Body of pancreas (tissue), 4 donors: ENCODE measurements around the gene EYA2. TPM values are rescaled to one million over a fixed set of nuclear protein-coding genes. Genes with fewer than 3 reads are reported as not detected.

Experiments used
- ATAC-seq: fragments of 150-250 bp; one replicate; pipeline ENCODE4 v1.9.1; 2016
- DNase-seq, 4 donors: peaks; one replicate each; pipeline ENCODE4 v3.0.0-alpha.2; 2019
- H3K27ac ChIP-seq, 4 donors: fragments of 200-600 bp; sonication (generic); 1 replicate in 3 of 4; 2 replicates in 1 of 4; pipeline versions ENCODE4 v1.5.1 to v1.6.1; 2016 to 2019; ENCODE audit warnings: mild to moderate bottlenecking in 1 of 4, mixed read lengths in 1 of 4, moderate library complexity in 1 of 4
- H3K27me3 ChIP-seq, 2 donors: fragments of 200-600 bp; sonication (generic); one replicate each; pipeline ENCODE4 v1.6.0; 2016; ENCODE audit warnings: mild to moderate bottlenecking in 1 of 2
- H3K36me3 ChIP-seq, 2 donors: fragments of 200-600 bp; sonication (generic); replicated peaks in 1 of 2; 2 replicates each; pipeline ENCODE4 v1.5.1; 2016; ENCODE audit warnings: low read depth in 2 of 2; ENCODE audit not compliant: insufficient read depth in 1 of 2
- H3K4me1 ChIP-seq: fragments of 200-600 bp; sonication (generic); one replicate; pipeline ENCODE4 v1.6.0; 2016
- H3K4me3 ChIP-seq, 2 donors: fragments of 200-600 bp; sonication (generic); 1 replicate in 1 of 2; 2 replicates in 1 of 2; pipeline ENCODE4 v1.5.1; 2016 to 2019
- H3K9me3 ChIP-seq, 3 donors: fragments of 200-600 bp; sonication (generic); 1 replicate in 2 of 3; 2 replicates in 1 of 3; pipeline ENCODE4 v1.5.1; 2016
- POLR2A ChIP-seq, 3 donors: fragments of 450-650 bp; IDR thresholded peaks; one replicate each; pipeline ENCODE4 v1.6.1; 2016; ENCODE audit warnings: antibody characterized with exemption in 3 of 3, mild to moderate bottlenecking in 2 of 3
- WGBS, 2 donors: methylation state at CpG; one replicate each; pipeline ENCODE4 v1.1.5; 2017; 5-methylcytosine and 5-hydroxymethylcytosine counted together
- intact Hi-C: fragments of 100-400 bp; cut with DNase I; formaldehyde crosslinking; loops from one replicate; pipeline ENCODE4 v1.15.1; 2023
- total RNA-seq, 2 donors: library from RNA; depleted of rRNA; stranded (reverse); fragments of >200 nt; gene quantifications; one replicate each; pipeline ENCODE4 v1.1.0, GENCODE V29; 2016
- TF ChIP-seq, protein P1 (sequence below), 7 experiments: fragments of 450-650 bp in 4 of 7; fragments of 200-600 bp in 3 of 7; sonication (generic) in 3 of 7; IDR thresholded peaks; one replicate each; pipeline ENCODE4 v1.5.1; 2016 to 2019; ENCODE audit warnings: antibody characterized with exemption in 7 of 7

EYA2 gene
- total RNA-seq, 2 donors from 2014 or later, result 0.52 to 3.6 TPM

- Histone ChIP-seq H3K27ac (no peak overlapping the region), H3K36me3 (no peaks in the 10 kb centered on the region), H3K4me1 (no peaks in the 10 kb centered on the region), H3K9me3 (peaks cover 0 to 3% (median 0%) of the 10 kb centered on the region in 3 donors), H3K27me3 (no peaks in the 10 kb centered on the region), H3K4me3 (no peak overlapping the region)
- TF ChIP-seq POLR2A (IDR thresholded peaks at IDR 0.05), result no peak
- TF ChIP-seq, protein P1, sequence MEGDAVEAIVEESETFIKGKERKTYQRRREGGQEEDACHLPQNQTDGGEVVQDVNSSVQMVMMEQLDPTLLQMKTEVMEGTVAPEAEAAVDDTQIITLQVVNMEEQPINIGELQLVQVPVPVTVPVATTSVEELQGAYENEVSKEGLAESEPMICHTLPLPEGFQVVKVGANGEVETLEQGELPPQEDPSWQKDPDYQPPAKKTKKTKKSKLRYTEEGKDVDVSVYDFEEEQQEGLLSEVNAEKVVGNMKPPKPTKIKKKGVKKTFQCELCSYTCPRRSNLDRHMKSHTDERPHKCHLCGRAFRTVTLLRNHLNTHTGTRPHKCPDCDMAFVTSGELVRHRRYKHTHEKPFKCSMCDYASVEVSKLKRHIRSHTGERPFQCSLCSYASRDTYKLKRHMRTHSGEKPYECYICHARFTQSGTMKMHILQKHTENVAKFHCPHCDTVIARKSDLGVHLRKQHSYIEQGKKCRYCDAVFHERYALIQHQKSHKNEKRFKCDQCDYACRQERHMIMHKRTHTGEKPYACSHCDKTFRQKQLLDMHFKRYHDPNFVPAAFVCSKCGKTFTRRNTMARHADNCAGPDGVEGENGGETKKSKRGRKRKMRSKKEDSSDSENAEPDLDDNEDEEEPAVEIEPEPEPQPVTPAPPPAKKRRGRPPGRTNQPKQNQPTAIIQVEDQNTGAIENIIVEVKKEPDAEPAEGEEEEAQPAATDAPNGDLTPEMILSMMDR (IDR thresholded peaks at IDR 0.05), result no peak
- DNase-seq, result no peak
- WGBS, 2 donors, result 51 to 55% methylated on average over 7 of the region's 7 CpGs
- intact Hi-C loops, result no loop called here
- no peak for ATAC-seq
These were observed 136.4 kb downstream of the EYA2 start for GRCh38 chr20:47031004-47031403.

DNA sequence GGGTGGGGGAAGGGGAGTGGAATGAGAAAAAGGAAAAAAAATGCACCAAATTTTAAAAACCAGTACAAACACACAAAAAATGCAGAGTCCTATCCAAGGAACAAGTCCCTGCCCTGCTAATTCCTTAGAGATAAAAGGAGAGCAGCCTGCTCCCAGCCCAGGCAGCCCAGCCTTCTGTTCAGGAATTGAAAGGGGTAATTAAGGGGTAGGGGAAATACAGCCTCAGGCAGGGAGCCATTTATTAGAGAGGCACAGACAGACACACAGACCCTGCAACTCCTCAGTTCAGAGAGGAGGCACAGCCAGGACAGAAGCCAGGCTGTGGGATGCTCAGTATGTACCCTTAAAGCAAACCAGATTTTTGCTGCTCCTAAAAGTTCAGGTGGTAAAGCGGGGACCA is 137.2 kb downstream of the EYA2 start:
- H3K36me3 ChIP-seq, result no peaks in the 10 kb centered on the region
- no peak for ATAC-seq
- no peak for DNase-seq
- H3K4me3 ChIP-seq, result no peak overlapping the region
- peaks cover 0 to 3% (median 0%) of the 10 kb centered on the region in 3 donors for H3K9me3 ChIP-seq
- no peak overlapping the region for H3K27ac ChIP-seq
- 78 to 89% methylated on average over 1 of the region's 1 CpG for WGBS, 2 donors
- TF ChIP-seq POLR2A (IDR thresholded peaks at IDR 0.05), result no peak
- TF ChIP-seq, protein P1 (IDR thresholded peaks at IDR 0.05), result no peak
- intact Hi-C loops, result no loop called here
- no peaks in the 10 kb centered on the region for H3K27me3 ChIP-seq
- no peaks in the 10 kb centered on the region for H3K4me1 ChIP-seq

DNA sequence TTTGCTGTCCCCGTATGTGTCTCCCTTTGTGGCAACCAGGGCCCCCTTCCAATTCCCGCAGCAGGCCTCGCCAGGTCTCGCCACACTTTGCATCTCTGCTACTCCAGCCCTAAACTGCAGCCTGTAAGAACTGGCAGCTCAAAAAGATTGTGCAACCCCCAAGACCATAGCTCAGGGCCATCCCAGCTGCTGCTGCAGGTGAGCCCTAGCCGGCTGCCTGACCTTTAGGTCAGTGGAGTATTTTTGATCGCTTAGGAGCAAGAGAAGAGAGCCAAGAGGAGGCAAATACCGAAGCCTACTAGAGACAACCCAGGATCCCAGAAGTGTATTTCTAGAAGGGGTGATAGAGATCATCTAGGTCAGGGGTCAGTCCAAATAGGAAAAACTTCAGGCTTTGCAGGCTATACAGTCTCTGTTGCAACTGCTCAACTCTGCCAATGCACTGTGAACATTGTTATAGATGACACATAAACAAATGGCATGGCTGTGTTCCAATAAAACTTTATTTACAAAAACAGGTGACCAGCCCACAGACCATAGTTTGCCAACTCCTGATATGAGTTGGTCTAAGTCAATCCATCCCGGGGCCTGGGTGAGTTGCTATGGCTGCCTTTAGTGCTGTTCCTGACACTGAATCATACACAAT is 138.4 kb downstream of the EYA2 start:
- no peak for TF ChIP-seq POLR2A (IDR thresholded peaks at IDR 0.05)
- TF ChIP-seq, protein P1 (IDR thresholded peaks at IDR 0.05), result no peak
- peaks cover 0 to 3% (median 0%) of the 10 kb centered on the region in 3 donors for H3K9me3 ChIP-seq
- no peaks in the 10 kb centered on the region for H3K27me3 ChIP-seq
- H3K36me3 ChIP-seq, result no peaks in the 10 kb centered on the region
- no peak overlapping the region for H3K27ac ChIP-seq
- WGBS, 2 donors, result 68 to 86% methylated on average over 8 of the region's 8 CpGs
- no peak overlapping the region for H3K4me3 ChIP-seq
- no peaks in the 10 kb centered on the region for H3K4me1 ChIP-seq
- no peak for ATAC-seq
- intact Hi-C loops, result no loop called here
- DNase-seq, result no peak

- Histone ChIP-seq H3K27ac (no peak overlapping the region), H3K4me1 (no peaks in the 10 kb centered on the region), H3K36me3 (no peaks in the 10 kb centered on the region), H3K27me3 (no peaks in the 10 kb centered on the region), H3K9me3 (peaks cover 0 to 3% (median 0%) of the 10 kb centered on the region in 3 donors), H3K4me3 (no peak overlapping the region)
- TF ChIP-seq, protein P1 (IDR thresholded peaks at IDR 0.05), result no peak
- no peak for ATAC-seq
- intact Hi-C loops, result no loop called here
- DNase-seq, result no peak
These were observed 139.0 kb downstream of the EYA2 start for GRCh38 chr20:47033665-47034064.

DNA sequence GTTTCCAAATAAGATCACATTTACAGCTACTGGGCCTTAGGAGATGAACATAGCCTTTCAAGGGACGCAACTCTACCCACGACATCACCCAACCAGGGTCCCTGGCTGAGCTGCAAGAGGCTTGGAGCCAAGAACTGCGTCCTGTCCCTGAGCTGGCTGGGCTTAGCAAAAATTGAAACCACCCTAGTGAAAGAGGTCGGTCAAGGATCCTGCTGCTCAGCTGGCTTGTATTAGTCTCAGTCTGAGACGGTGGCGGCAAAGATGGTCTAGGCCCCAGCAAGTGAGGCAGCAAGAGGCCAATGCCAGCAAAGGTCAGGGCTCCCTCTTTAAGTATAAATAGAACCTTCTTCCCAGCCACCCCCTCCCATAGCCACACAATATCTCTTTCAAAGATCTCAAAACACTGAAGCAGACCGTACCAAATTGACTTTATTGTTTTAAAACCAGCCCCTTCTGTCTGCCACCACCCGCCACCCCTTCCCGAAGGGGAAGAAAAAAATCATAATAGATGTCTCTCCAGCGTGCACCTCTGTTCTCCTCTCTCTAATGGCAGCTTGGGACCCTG is 140.5 kb downstream of the EYA2 start:
- TF ChIP-seq, protein P1 (IDR thresholded peaks at IDR 0.05), result no peak
- no peak for TF ChIP-seq POLR2A (IDR thresholded peaks at IDR 0.05)
- ATAC-seq (no peak), DNase-seq (no peak)
- intact Hi-C loops, result no loop called here
- Histone ChIP-seq H3K27me3 (no peaks in the 10 kb centered on the region), H3K27ac (no peak overlapping the region), H3K9me3 (no peaks in the 10 kb centered on the region), H3K36me3 (no peaks in the 10 kb centered on the region), H3K4me3 (no peak overlapping the region), H3K4me1 (no peaks in the 10 kb centered on the region)
- 78 to 80% methylated on average over 10 of the region's 10 CpGs for WGBS, 2 donors
